ENCODE measurements around the gene CNTNAP4.

CNTNAP4 gene

DNA sequence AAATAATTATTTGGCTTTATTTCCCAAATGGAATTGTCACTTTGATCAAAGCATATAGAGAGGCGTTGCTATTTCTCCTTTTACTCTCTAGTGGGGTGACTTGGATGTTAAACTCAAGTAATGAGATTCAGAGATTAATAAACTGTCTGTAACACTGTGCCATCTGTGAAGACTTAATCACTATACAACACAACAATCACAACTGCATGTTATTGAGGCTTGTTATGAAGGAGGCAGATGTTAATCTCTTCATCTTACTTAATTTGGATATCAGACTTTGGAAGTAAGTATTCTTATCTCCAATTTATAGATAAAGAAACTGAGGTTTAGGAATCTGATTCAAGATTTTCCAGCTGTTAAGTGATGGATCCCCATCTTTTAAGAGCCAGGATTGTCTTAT lies 132.5 kb downstream of the CNTNAP4 start:
- DNase-seq: no peak

DNA sequence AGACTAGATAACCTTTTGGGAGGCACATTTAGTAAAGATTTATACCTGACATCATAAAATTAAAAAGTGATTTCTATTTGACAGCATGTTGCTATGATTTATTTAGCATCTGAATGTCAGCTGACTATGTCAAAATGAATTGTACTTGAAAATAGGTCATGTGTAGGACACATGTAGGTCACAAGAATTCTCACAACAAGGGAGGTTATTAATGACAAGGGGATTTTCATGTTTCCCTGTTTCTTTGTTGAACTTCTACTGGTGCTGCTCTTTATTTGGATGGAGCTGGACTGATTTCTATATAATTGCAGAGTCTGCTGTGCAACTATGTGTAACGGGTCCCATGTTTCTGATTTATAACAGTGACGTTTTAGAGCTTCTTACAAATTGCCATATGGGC lies 144.4 kb downstream of the CNTNAP4 start:
- no peak for DNase-seq

DNA sequence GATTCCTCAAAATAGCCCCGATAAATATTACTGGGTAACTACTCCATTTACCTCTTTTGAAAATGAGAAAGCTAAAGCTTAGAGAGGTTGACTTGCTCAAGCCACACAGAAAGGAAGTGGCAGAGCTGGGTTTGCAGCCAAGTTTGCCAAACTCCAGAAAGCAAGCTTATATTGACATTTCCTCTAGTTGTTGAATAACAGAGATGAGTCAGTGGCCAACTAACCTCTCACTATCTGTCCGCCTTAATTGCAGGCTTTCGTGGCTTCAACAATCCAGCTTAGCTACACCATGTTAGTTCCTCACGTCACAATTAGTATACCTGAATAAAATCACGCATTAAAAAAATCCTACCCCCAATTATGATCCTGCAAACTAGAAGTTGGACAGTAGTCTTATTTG lies 151.7 kb downstream of the CNTNAP4 start:
- no peak for DNase-seq

DNA sequence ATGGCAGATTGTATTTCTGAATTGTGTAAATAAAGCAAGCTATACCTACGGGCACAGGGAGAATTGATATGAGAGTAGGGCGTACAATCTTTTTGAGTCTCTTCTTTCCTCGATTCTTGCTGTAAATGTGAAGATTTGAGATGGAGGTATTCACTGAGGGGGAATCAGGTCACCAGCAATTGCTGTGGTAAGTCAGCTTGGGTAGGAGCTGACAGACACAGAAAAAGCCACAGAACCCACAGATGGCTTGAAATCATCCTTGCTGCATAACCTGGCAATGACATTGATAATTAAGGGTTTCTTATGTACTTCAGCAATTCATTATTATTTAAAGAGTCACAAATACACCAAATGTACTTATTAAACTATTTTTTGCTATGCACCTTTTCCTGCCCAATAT lies 164.2 kb downstream of the CNTNAP4 start:
- no peak for DNase-seq

DNA sequence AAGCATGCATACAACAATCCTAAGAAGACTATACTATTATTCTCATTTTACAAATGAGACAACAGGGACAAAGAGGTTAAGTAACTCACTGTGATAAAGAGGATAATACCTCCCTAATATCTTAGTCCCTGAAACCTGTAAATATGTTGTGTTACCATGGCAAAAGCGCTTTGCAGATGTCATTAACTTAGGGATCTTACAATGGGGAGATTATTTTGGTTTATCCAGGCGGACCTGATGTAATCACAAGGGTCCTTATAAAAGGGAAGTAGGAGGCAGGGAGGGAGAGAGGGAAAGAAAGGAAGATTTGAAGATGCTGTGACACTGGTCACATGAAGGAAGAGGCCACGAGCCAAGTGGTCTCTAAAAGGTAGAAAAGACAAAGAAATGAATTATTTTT lies 164.7 kb downstream of the CNTNAP4 start:
- DNase-seq: no peak

DNA sequence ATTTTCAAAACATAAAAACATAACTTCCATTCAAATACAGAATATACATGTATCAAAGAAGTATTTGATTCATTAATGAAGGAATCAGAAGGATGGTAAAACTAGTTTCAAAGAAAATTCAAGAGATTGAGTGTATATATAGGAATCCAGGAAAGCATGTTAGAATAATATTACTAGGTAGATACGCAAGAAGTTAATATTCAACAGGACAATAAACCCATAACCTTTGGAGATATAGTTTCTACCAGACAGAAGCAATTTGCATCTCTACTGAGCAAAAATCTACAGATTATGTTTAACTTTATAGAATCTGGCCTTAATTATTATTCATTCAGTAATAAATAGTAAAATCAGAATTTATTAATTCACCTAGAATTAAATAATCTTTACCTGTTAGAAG lies 166.8 kb downstream of the CNTNAP4 start:
- no peak for DNase-seq

DNA sequence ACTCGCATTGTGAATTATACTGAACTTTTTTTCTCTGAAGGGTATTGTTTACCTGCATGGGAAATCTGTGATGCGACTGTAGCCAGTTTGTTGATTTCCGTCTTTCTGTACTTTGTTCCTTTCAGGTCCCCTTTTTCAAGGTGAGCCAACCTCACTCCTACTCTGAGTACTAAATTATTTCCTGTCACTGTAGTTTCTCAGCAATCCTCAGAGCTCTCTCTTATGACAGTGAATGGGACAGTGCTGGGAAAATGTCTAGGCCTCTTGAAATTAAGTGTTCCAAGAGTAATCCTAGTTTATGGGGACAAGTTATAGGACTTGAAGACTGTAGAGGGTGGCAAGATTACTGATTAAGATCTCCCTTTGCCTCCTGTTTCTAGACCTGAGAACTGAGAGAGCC lies 167.6 kb downstream of the CNTNAP4 start:
- no peak for DNase-seq

DNA sequence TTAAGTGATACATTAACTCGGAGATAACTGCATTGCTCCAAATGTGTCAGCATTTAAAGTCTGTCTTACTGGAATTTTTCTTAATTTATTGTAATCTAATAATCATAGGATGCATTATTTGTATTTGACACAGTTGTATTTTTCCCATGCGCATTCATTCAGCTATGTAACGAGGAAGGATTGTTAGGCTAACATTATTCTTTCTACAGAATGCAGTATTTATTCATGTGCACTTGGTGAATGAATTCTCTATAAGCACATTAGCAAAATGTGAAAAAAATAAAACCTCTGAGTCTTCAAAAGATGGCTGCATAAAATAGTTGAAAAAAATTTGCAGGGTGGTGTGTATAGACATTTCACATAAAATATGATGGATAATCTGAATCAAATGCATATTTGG lies 168.6 kb downstream of the CNTNAP4 start:
- DNase-seq: no peak

DNA sequence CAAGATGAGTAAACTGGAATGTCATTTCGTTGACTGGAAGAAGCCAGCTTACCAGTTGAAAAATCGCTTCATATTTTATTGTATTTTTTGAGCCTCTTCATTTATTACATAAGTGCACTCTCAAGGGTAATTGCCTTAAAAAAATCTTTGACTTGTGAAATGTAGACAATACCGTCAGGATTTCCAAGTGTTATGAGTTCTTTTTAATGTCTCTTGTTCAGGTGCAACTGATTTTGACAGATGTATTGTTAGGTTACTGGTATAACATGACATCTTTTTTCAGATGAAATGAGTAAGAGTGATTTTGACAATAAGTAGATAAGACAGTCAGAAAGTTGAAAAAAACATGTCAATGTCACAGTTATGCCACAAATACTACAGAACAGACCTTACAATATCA lies 169.1 kb downstream of the CNTNAP4 start:
- DNase-seq: no peak

DNA sequence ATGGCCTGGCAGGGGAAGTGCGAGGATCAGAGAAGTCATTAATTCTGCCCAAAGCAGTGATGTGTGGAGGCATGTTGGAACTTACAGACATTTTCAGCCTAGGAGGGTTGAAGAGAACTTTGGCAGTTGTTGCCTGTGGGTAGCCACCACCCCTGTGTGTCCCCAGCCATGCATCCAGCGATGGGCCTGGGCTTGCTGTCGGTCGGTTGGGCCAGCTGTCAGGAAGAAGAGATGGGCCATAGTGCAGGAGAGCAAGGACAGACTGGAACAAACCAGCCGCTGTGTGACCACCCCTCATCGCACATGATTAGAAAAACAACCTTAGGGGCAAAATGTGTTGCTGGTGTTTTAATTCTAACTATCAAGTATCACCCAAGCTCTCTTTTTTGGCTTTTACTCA lies 173.7 kb downstream of the CNTNAP4 start:
- no peak for DNase-seq

DNA sequence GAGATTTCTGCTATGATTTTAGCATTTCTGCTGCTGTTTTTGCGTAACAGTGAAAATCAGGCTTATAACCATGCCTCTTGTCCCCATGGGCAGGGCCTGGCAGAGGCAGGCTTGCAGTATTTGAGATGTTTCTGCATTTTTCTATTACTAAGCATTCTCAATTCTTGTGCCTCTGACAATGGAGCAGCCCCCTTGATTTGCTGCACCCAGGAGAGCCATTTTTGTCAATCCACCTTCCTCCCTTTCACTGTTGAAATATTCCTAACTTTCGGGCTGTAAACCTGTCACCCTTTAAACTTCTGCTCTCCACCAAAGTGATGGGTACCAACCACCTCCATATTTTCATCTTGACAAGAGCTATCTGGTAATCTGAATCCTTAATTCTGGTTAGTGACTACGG lies 178.1 kb downstream of the CNTNAP4 start:
- DNase-seq: no peak

DNA sequence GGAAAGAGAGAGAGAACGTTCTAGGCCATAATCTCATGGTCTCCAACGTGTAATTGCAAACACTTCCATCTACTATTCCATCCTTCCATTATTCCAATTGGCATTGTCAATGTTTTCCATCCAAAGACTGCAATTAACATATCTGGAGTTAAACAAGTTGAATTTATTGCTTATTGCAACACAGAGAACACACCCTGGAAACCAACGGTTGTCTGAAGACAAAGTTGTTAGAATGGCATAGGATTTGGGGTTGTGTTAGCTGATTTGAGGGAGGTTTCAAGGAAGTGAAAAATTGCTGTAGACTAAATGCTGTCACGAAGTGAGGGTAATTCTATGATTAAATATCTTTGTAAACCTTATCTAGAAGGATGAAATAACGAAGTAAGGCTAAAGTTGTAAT lies 178.8 kb downstream of the CNTNAP4 start:
- no peak for DNase-seq

DNA sequence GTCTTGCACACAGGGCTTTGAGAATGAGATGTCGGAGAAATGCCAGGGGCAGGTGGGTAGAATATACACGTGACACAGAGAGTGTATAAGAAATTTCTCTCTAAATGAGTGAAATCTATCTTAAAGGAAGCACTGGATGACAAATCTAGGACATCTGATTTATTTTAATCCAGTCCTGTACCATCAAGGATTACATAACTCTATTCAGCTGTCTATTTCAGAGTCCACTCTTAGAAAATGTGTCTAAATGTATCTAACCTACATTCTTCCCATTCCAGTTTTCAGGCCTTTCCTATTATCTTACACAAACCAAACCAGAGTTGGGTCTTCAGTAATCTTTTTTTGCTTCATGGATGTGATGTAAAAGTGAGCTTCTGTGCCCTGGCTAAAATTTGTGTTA lies 181.9 kb downstream of the CNTNAP4 start:
- DNase-seq: no peak

DNA sequence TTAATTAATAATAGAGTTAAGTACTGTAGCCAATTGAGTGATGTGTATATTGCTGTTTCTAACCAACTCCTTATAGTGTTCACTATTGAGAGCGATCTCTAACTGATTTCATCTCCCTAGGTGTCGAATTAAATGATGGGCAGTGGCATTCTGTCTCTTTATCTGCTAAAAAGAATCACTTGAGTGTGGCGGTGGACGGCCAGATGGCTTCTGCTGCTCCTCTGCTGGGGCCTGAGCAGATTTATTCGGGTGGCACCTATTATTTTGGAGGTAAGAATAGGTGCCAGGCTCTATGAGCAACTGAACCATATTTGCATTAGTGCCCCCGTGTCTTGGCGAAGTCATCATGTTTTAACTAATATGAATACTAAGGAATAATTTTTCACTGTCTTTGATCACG lies 184.6 kb downstream of the CNTNAP4 start:
- DNase-seq: no peak

DNA sequence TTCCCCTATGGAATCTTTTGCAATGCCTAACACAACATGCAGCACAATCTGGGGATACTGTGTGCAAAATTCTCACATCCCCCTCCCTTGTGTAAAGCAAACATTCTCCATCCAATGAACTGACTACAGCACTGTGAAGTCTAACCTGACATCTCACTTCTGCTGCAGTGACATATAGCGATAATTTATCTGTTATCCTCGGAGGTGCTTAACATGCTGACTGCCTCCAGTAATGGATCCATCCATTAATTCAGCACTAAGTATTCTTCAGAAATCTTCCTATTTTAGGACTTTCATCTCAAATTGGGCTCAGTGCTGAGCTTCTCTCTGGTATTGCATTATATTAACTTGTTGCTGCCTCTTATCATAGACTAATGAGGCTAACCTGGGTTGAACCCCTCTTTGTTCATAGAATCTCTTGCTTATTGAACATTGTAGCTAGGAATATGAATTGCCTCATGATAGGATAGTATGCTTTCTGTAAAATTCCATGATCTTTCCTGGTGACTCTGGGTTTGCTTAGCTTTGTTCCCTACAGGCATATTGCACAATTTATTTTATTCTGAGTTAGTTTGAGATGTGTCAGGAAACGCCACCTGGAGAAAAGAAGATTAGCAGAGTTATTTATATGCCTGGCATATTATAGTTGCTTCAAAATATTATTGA lies 187.9 kb downstream of the CNTNAP4 start:
- DNase-seq: no peak

DNA sequence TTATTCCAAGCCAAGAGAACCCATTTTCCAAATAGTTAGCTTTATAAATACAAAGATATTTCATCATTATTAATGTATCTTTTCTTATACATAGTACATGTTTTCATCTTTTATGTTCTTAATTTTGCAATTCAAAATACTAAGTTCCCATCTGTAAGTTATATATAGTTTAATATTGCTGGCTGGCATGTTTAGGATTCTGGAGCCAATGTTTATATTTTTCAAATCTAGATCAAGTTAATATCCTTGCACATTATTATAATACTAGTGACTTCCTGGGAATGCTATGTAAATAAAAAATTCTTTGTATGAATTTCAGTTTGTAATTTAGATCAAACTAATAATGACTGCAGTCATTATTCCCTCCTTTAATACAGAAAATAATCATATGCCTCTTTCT lies 189.7 kb downstream of the CNTNAP4 start:
- no peak for DNase-seq

DNA sequence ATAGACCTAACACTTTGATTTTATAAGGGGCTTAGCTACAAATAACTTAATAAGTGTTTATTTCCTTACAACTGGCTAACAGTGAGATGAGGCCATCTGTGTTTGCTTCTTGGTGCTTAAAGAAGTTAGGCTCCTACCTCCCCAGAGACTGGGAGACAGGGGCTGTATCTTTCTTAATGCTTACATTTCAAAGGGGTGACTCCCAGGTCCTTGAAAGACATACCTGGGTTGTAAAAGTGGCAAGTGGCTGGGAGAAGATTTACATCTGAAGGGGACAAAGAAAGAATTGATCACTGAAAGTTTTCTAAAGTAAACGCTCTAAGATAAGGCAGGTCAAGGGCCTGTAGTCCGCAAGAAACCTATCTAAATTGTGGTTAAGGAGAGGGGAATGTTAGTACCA lies 196.8 kb downstream of the CNTNAP4 start:
- DNase-seq: no peak

DNA sequence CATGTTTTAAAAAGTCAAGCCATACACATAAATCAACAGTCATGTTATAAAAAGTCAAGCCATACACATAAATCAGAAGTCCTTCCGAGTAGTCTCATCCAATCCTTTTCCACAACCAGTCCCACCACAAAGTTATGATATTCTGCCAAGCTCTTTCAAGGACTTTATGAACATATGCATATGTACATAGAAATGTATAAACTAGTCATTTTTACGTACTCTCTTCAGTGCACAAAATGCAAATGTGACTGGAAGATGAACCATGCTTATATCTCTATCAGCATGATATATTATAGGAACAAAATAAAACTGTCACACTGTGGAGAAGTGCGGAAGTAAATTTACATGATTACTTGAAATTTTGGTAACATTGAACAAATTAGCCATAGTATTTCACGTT lies 200.9 kb downstream of the CNTNAP4 start:
- DNase-seq: no peak

DNA sequence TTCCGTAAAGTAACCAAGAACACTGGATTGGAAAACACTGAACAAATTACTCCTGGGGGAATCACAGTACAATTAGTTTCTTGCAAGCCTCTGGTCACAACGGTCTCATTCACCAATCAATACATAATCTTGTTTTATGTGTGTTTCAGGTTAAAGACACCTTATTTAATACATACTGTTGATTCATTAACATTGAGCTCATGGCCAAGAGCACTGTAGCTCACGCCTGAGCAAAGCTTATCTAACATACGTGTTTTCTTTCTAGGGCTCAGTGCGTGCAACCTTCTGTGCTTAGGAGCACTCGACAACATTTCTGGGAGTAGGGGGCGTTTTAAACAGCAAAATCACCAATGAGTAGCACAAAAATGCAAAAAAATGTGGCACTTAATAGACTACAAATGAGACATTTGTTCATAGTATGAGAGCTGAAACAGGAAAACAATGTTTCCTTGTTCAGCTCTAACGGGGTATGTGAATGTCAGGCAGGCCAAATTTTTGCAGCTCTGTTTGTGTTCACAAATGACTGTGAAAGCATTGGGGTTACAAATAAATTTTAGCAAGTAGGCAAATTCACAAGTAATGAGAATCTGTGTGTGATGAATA lies 206.2 kb downstream of the CNTNAP4 start:
- no peak for DNase-seq

DNA sequence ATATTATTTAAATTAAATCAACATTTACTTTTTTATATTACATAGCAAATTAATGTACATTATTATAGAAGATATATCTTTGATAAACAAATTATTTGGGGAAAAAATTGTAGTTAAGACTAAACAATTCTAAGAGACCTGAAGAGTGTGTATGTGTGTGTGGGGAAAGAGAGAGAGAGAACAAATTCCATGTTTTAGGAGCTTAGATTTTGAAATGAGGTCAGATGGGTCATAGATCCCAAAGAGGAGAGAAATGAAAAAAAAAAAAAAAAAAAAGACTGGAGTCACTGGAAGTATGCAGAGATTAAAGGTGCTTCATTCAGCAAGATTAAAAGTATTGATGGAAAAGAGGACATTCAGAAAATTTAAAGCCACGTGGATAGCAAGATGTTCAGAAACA lies 206.8 kb downstream of the CNTNAP4 start:
- no peak for DNase-seq

DNA sequence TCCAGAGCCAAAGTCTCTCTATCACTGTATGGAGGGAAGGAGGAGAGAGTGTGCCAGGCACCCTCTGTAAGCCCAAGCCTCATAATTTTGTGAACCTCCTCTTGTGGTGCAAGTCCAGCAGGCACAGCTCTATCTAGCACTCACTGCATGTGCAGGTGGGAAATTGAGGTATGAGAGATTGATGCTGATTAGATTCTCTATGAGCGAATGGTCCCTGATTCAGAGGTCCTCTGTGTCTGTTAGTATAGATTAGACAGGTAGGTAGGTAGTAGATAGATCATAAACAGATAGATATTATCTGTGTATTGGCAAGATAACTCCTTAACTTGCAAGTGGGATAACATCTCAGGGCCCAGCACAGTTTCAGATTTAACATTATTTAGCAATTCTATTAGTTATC lies 209.5 kb downstream of the CNTNAP4 start:
- DNase-seq: no peak

DNA sequence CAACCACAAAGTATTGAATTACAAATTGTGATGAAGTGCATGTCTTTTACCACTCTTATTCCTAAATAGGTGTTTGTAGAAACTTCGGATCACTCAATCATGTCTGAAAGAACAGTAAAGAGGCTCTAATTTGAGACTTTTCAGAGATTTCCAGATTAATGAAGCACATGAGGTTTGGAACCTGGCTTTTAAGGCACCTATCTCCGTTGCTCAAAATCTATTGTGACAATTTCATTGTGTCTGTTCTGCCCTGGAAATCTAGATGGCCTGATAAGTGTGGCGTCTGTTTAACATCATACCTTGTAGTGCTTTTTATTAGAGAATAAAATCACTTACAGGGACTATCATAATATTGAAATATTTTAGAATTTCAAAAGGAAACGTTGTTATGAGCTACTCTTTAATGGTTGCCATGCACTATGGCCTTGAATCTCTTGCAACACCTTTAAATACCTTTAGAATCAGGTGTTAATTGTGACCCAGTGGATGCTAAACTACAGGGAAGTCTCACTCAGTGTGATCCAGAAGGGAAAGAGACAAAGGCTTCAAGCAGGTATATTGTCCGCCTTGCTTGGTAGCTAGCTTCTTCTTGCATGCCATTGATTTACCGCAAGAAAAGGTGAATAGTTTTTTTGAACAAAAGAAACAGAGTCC lies 210.3 kb downstream of the CNTNAP4 start:
- DNase-seq: no peak

DNA sequence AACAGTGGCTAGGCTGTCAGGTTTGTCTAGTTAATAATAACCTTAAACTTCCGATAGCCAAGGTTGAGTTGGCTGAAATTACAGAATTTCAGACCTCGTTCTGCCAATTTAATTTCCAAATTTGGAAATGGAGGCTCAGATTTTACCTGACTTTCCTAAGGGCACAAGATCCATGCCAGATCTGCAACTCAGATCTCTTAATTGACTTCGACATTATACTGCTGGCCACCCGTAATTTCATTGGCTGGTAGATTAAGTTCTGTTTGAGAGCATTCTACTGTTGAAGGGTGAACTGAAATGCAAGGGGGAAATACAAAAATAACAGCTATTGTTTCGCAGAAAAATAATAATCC lies 210.8 kb downstream of the CNTNAP4 start:
- no peak for DNase-seq

DNA sequence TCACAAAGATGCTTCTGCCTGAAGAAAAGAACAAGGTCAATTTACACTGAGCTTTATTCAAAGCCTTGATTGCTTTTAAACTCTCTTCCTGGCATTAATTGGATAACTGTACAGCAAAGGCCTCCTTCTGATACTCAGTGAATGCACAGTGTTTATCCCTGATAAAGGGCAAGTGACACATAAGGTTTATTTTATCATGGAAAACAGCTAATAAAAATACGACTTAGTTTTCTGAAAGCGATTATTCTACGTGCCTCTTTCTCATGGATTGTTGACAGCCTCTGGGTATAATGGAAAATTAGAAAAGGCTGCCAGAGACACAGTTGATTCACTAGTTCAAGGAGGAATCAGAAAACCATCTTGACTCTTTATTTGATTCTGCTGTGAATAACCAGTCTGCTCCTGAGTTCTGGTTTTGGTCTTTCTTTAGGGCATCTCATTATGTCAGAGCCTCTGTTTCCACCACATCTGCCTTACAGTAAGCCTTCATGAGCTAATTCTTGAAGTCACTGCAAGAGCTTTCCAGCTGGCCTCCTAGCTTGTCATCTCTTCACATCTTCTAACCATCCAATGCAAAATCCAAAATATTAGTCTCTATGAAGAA lies 212.9 kb downstream of the CNTNAP4 start:
- DNase-seq: no peak

DNA sequence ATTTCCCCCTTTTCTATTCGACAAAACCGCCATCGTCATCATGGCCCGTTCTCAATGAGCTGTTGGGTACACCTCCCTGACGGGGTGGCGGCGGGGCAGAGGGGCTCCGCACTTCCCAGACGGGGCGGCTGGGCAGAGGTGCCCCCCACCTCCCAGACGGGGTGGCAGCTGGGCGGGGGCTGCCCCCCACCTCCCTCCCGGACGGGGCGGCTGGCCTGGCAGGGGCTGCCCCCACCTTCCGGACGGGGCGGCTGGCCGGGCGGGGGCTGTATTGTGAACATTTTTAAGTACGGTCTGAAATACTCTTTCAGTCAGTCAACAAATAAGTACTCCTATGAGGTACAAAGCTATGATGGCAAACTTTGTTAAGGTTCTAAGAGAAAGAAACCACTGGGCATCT lies 222.8 kb downstream of the CNTNAP4 start:
- DNase-seq: no peak

Data from activated CD8-positive, alpha-beta memory T cell treated with anti-CD3 and anti-CD28 coated beads, Interleukin-2, amount 50 U/mL, for 48 hours (primary cell).